ENCODE results near the gene POC1A.
A peak's percentile ranks its signal among the peaks of the same experiment; 100 is the strongest.

Gene POC1A

GRCh38 chr3:52084954-52085680, 69.1 kb downstream of the POC1A start:
- ChIA-PET CTCF (no interaction called here), POLR2A (no interaction called here)
- no peak for TF ChIP-seq SP1 (IDR thresholded peaks at IDR 0.05)
- no peak for TF ChIP-seq NFRKB (IDR thresholded peaks at IDR 0.05)
- TF ChIP-seq FOXA1 (IDR thresholded peaks at IDR 0.05), result no peak
- TF ChIP-seq HDGF (IDR thresholded peaks at IDR 0.05; ENCODE audit: borderline replicate concordance), result no peak
- TF ChIP-seq SUZ12 (IDR thresholded peaks at IDR 0.05), result no peak
- TF ChIP-seq FOXM1 (IDR thresholded peaks at IDR 0.05; ENCODE audit: borderline replicate concordance), result no peak
- no peak for TF ChIP-seq ELF4 (IDR thresholded peaks at IDR 0.05)
- TF ChIP-seq L3MBTL2 (conservative IDR thresholded peaks at IDR 0.05), result no peak
- TF ChIP-seq TARDBP (IDR thresholded peaks at IDR 0.05), result no peak
- TF ChIP-seq ARNT (IDR thresholded peaks at IDR 0.05), result no peak
- TF ChIP-seq LEF1 (IDR thresholded peaks at IDR 0.05; ENCODE audit: borderline replicate concordance), result no peak
- TF ChIP-seq CTBP1 (IDR thresholded peaks at IDR 0.05; ENCODE audit: borderline replicate concordance), result no peak
- TF ChIP-seq BHLHE40 (IDR thresholded peaks at IDR 0.05; ENCODE audit: borderline replicate concordance), result no peak
- no peak for TF ChIP-seq ZNF384 (IDR thresholded peaks at IDR 0.05)
- TF ChIP-seq PKNOX1 (IDR thresholded peaks at IDR 0.05), result no peak
- TF ChIP-seq FOXK2 (IDR thresholded peaks at IDR 0.05), result no peak
- peak; percentile 21 for DNase-seq (ENCODE audit: extremely low spot score)

- no peak for TF ChIP-seq L3MBTL2 (conservative IDR thresholded peaks at IDR 0.05)
- TF ChIP-seq NFRKB (IDR thresholded peaks at IDR 0.05), result no peak
- no peak for TF ChIP-seq LEF1 (IDR thresholded peaks at IDR 0.05; ENCODE audit: borderline replicate concordance)
- TF ChIP-seq TARDBP (IDR thresholded peaks at IDR 0.05), result no peak
- no peak for TF ChIP-seq HDGF (IDR thresholded peaks at IDR 0.05; ENCODE audit: borderline replicate concordance)
- no peak for TF ChIP-seq SP1 (IDR thresholded peaks at IDR 0.05)
- no peak for TF ChIP-seq SUZ12 (IDR thresholded peaks at IDR 0.05)
- TF ChIP-seq FOXK2 (IDR thresholded peaks at IDR 0.05), result no peak
- no peak for TF ChIP-seq ZNF384 (IDR thresholded peaks at IDR 0.05)
- no peak for TF ChIP-seq ELF4 (IDR thresholded peaks at IDR 0.05)
- no peak for TF ChIP-seq FOXM1 (IDR thresholded peaks at IDR 0.05; ENCODE audit: borderline replicate concordance)
- TF ChIP-seq BHLHE40 (IDR thresholded peaks at IDR 0.05; ENCODE audit: borderline replicate concordance), result no peak
- TF ChIP-seq PKNOX1 (IDR thresholded peaks at IDR 0.05), result no peak
- TF ChIP-seq CTBP1 (IDR thresholded peaks at IDR 0.05; ENCODE audit: borderline replicate concordance), result no peak
- no peak for TF ChIP-seq ARNT (IDR thresholded peaks at IDR 0.05)
- no peak for TF ChIP-seq FOXA1 (IDR thresholded peaks at IDR 0.05)
- POLR2A ChIA-PET, result no interaction called here
- no peak for DNase-seq (ENCODE audit: extremely low spot score)
- CTCF ChIA-PET, result no interaction called here
These were observed 69.8 kb downstream of the POC1A start for GRCh38 chr3:52084216-52084945.

- POLR2A ChIA-PET, result no interaction called here
These were observed 70.6 kb downstream of the POC1A start for GRCh38 chr3:52083556-52084087.

GRCh38 chr3:52082951-52083350, 71.3 kb downstream of the POC1A start:
- DNase-seq (ENCODE audit: extremely low spot score), result no peak
- TF ChIP-seq ZNF384 (IDR thresholded peaks at IDR 0.05), result no peak
- TF ChIP-seq PKNOX1 (IDR thresholded peaks at IDR 0.05), result no peak
- TF ChIP-seq BHLHE40 (IDR thresholded peaks at IDR 0.05; ENCODE audit: borderline replicate concordance), result no peak
- no peak for TF ChIP-seq L3MBTL2 (conservative IDR thresholded peaks at IDR 0.05)
- TF ChIP-seq FOXA1 (IDR thresholded peaks at IDR 0.05), result no peak
- TF ChIP-seq SP1 (IDR thresholded peaks at IDR 0.05), result no peak
- TF ChIP-seq ELF4 (IDR thresholded peaks at IDR 0.05), result no peak
- TF ChIP-seq TARDBP (IDR thresholded peaks at IDR 0.05), result no peak
- TF ChIP-seq FOXM1 (IDR thresholded peaks at IDR 0.05; ENCODE audit: borderline replicate concordance), result no peak
- no peak for TF ChIP-seq SUZ12 (IDR thresholded peaks at IDR 0.05)
- TF ChIP-seq HDGF (IDR thresholded peaks at IDR 0.05; ENCODE audit: borderline replicate concordance), result no peak
- TF ChIP-seq LEF1 (IDR thresholded peaks at IDR 0.05; ENCODE audit: borderline replicate concordance), result no peak
- no peak for TF ChIP-seq NFRKB (IDR thresholded peaks at IDR 0.05)
- no peak for TF ChIP-seq CTBP1 (IDR thresholded peaks at IDR 0.05; ENCODE audit: borderline replicate concordance)
- CTCF ChIA-PET, result no interaction called here
- POLR2A ChIA-PET, result no interaction called here

More at GRCh38 chr3:52083556-52084087, 70.6 kb downstream of the POC1A start:
- CTCF ChIA-PET, result no interaction called here
- DNase-seq (ENCODE audit: extremely low spot score), result no peak
- TF ChIP-seq HDGF (IDR thresholded peaks at IDR 0.05; ENCODE audit: borderline replicate concordance) (no peak), BHLHE40 (IDR thresholded peaks at IDR 0.05; ENCODE audit: borderline replicate concordance) (no peak), L3MBTL2 (conservative IDR thresholded peaks at IDR 0.05) (no peak), NFRKB (IDR thresholded peaks at IDR 0.05) (no peak), FOXK2 (IDR thresholded peaks at IDR 0.05) (no peak), TARDBP (IDR thresholded peaks at IDR 0.05) (no peak), ELF4 (IDR thresholded peaks at IDR 0.05) (no peak), SP1 (IDR thresholded peaks at IDR 0.05) (no peak), LEF1 (IDR thresholded peaks at IDR 0.05; ENCODE audit: borderline replicate concordance) (no peak), ZNF384 (IDR thresholded peaks at IDR 0.05) (no peak), FOXM1 (IDR thresholded peaks at IDR 0.05; ENCODE audit: borderline replicate concordance) (no peak), CTBP1 (IDR thresholded peaks at IDR 0.05; ENCODE audit: borderline replicate concordance) (no peak), FOXA1 (IDR thresholded peaks at IDR 0.05) (no peak), ARNT (IDR thresholded peaks at IDR 0.05) (no peak), PKNOX1 (IDR thresholded peaks at IDR 0.05) (no peak), SUZ12 (IDR thresholded peaks at IDR 0.05) (no peak)

Data from HEK293T (cell line).